SK-N-SH (cell line): ENCODE data around the gene PHKB. TPM values are rescaled to one million over a fixed set of nuclear protein-coding genes. Genes with fewer than 3 reads are reported as not detected.

Source experiments
- CTCF ChIA-PET: fragments of 300-600, 350-600 bp; formaldehyde crosslinking; extraction: SDS; loops from one replicate; lab custom pipeline; 2021; lab: Yijun Ruan, JAX
- POLR2A ChIA-PET: fragments of 350-600 bp; sonication (Branson Sonifier 250); formaldehyde crosslinking; extraction: SDS; loops from one replicate; lab custom pipeline; 2020; ENCODE audit warnings: antibody characterized with exemption, inconsistent platforms; lab: Yijun Ruan, JAX
- DNase-seq: peaks from one replicate; pipeline ENCODE4 v3.0.0; 2012
- H2AFZ ChIP-seq: fragments of 200-600 bp; sonication (generic); 2 replicates; pipeline ENCODE4 v1.8.1; 2016; ENCODE audit warnings: antibody characterized with exemption, mild to moderate bottlenecking, low read depth
- H3F3A ChIP-seq: fragments of 200-600 bp; sonication (generic); replicated peaks from 2 replicates; pipeline ENCODE3; 2016; ENCODE audit warnings: antibody characterized with exemption, mild to moderate bottlenecking; ENCODE audit not compliant: insufficient read depth
- H3K27ac ChIP-seq, 2 experiments: fragments of 200-500 bp in 1 of 2; fragments of 200-600 bp in 1 of 2; sonication (Bioruptor generic) in 1 of 2; sonication (generic), shearing (Covaris generic) in 1 of 2; 2 replicates each; pipeline versions ENCODE4 v1.5.1 to v1.6.1; 2014 to 2016; ENCODE audit warnings: low read depth in 2 of 2, inconsistent platforms in 1 of 2, low read length in 1 of 2, mild to moderate bottlenecking in 1 of 2, mixed read lengths in 1 of 2
- H3K27me3 ChIP-seq: fragments of 200-600 bp; sonication (generic), shearing (Covaris generic); 2 replicates; pipeline ENCODE4 v1.6.1; 2016; ENCODE audit warnings: mixed run types; ENCODE audit not compliant: insufficient read depth
- H3K36me3 ChIP-seq, 2 experiments: fragments of 200-500 bp in 1 of 2; fragments of 200-600 bp in 1 of 2; sonication (Bioruptor generic) in 1 of 2; sonication (generic) in 1 of 2; replicated peaks in 1 of 2; 2 replicates each; pipeline versions ENCODE3 to v1.5.1; 2014 to 2016; ENCODE audit warnings: low read length in 1 of 2, mild to moderate bottlenecking in 1 of 2; ENCODE audit not compliant: insufficient read depth in 2 of 2, control insufficient read depth in 1 of 2
- H3K4me1 ChIP-seq, 2 experiments: fragments of 200-500 bp in 1 of 2; fragments of 200-600 bp in 1 of 2; sonication (Bioruptor generic) in 1 of 2; sonication (generic), shearing (Covaris generic) in 1 of 2; 2 replicates each; pipeline versions ENCODE4 v1.5.1 to v1.6.1; 2014 to 2016; ENCODE audit warnings: low read depth in 1 of 2, low read length in 1 of 2, mixed run types in 1 of 2; ENCODE audit not compliant: insufficient read depth in 2 of 2, control insufficient read depth in 1 of 2
- H3K4me2 ChIP-seq: fragments of 200-600 bp; sonication (generic), shearing (Covaris generic); 2 replicates; pipeline ENCODE4 v1.6.1; 2017; ENCODE audit warnings: mixed run types
- H3K4me3 ChIP-seq, 2 experiments: fragments of 200-500 bp in 1 of 2; fragments of 200-600 bp in 1 of 2; sonication (Bioruptor generic) in 1 of 2; sonication (generic), shearing (Covaris generic) in 1 of 2; 2 replicates each; pipeline versions ENCODE4 v1.5.1 to v1.8.1; 2014 to 2016; ENCODE audit warnings: low read depth in 2 of 2, inconsistent platforms in 1 of 2, low read length in 1 of 2, mild to moderate bottlenecking in 1 of 2, mixed read lengths in 1 of 2, moderate library complexity in 1 of 2
- H3K79me2 ChIP-seq: fragments of 200-600 bp; sonication (generic); 2 replicates; pipeline ENCODE4 v1.8.1; 2017; ENCODE audit warnings: mild to moderate bottlenecking; ENCODE audit not compliant: insufficient read depth
- H3K9ac ChIP-seq: fragments of 200-600 bp; sonication (generic); 2 replicates; pipeline ENCODE4 v1.6.1; 2017; ENCODE audit warnings: mixed run types
- H3K9me2 ChIP-seq: fragments of 200-600 bp; sonication (generic); 2 replicates; pipeline ENCODE4 v1.6.1; 2017; ENCODE audit warnings: mixed run types
- H3K9me3 ChIP-seq: fragments of 200-600 bp; sonication (generic); 2 replicates; pipeline ENCODE4 v1.6.1; 2017; ENCODE audit warnings: mixed run types, mild to moderate bottlenecking, moderate library complexity
- H4K20me1 ChIP-seq: fragments of 200-600 bp; sonication (generic); 2 replicates; pipeline ENCODE4 v1.6.1; 2017; ENCODE audit warnings: mild to moderate bottlenecking, mixed run types; ENCODE audit not compliant: insufficient read depth
- CHD2 ChIP-seq: fragments of 150-350 bp; IDR thresholded peaks from 2 replicates; pipeline ENCODE4 v1.6.1; 2018; ENCODE audit warnings: low read length; ENCODE audit not compliant: partially characterized antibody
- EZH2phosphoT487 ChIP-seq: fragments of 200-600 bp; sonication (generic); IDR thresholded peaks from 2 replicates; pipeline ENCODE4 v1.6.1; 2017; ENCODE audit warnings: low read depth, mixed run types, mild to moderate bottlenecking, antibody characterized with exemption, moderate library complexity, borderline replicate concordance
- FOXJ3 ChIP-seq: sonication (generic); formaldehyde crosslinking; IDR thresholded peaks from 2 replicates; pipeline ENCODE4 v1.5.1; 2020; ENCODE audit warnings: mild to moderate bottlenecking, missing genetic modification reagents
- FOXM1 ChIP-seq: IDR thresholded peaks from 2 replicates; pipeline ENCODE4 v1.4.0; 2012; ENCODE audit warnings: low read depth, mild to moderate bottlenecking
- GATA2 ChIP-seq: sonication (generic); formaldehyde crosslinking; IDR thresholded peaks from 2 replicates; pipeline ENCODE4 v1.5.0; 2020; ENCODE audit warnings: mild to moderate bottlenecking, missing genetic modification reagents
- JUND ChIP-seq: IDR thresholded peaks from 2 replicates; pipeline ENCODE4 v1.4.0; 2012
- MEF2A ChIP-seq: IDR thresholded peaks from 2 replicates; pipeline ENCODE4 v1.4.0; 2012; ENCODE audit warnings: low read depth, borderline replicate concordance
- MXI1 ChIP-seq: IDR thresholded peaks from 2 replicates; pipeline ENCODE4 v1.6.1; 2012; ENCODE audit warnings: mild to moderate bottlenecking, low read depth, low read length, improper control_type of control experiment
- NFIC ChIP-seq: IDR thresholded peaks from 2 replicates; pipeline ENCODE4 v1.4.0; 2012; ENCODE audit warnings: borderline replicate concordance
- RAD21 ChIP-seq: IDR thresholded peaks from 2 replicates; pipeline ENCODE4 v1.6.1; 2012; ENCODE audit warnings: mild to moderate bottlenecking, low read length
- RXRA ChIP-seq: IDR thresholded peaks from 2 replicates; pipeline ENCODE4 v1.4.0; 2012; ENCODE audit warnings: low read depth, mild to moderate bottlenecking, borderline replicate concordance
- SMC3 ChIP-seq: IDR thresholded peaks from 2 replicates; pipeline ENCODE4 v1.6.1; 2012; ENCODE audit warnings: low read depth, low read length, improper control_type of control experiment
- TCF12 ChIP-seq: IDR thresholded peaks from 2 replicates; pipeline ENCODE4 v1.4.0; 2012
- YY1 ChIP-seq: IDR thresholded peaks from 2 replicates; pipeline ENCODE4 v1.4.0; 2012; ENCODE audit warnings: low read depth, mild to moderate bottlenecking
- WGBS: methylation state at CpG from one replicate; pipeline ENCODE4 v1.1.6; 2017; ENCODE audit warnings: low lambda C conversion rate; 5-methylcytosine and 5-hydroxymethylcytosine counted together
- polyA plus RNA-seq, 3 experiments: library from polyadenylated mRNA; depleted of rRNA; stranded (reverse); fragments of >200 nt; gene quantifications; 2 replicates each; pipeline ENCODE4 v1.2.3, GENCODE V29; 2012
- TF ChIP-seq, protein P1 (sequence below): IDR thresholded peaks from 2 replicates; pipeline ENCODE4 v1.4.0; 2012; ENCODE audit warnings: low read depth, borderline replicate concordance
- TF ChIP-seq, protein P2 (sequence below): IDR thresholded peaks from 2 replicates; pipeline ENCODE4 v1.4.0; 2012; ENCODE audit warnings: low read depth, borderline replicate concordance
- TF ChIP-seq, protein P3 (sequence below): fragments of 200-600 bp; sonication (generic); IDR thresholded peaks from 2 replicates; pipeline ENCODE4 v1.6.1; 2017; ENCODE audit warnings: antibody characterized with exemption, mild to moderate bottlenecking, moderate library complexity
- TF ChIP-seq, protein P4 (sequence below): fragments of 150-350 bp; IDR thresholded peaks from 2 replicates; pipeline ENCODE4 v1.6.1; 2016; ENCODE audit warnings: mild to moderate bottlenecking, low read depth, low read length

The PHKB gene
- polyA plus RNA-seq, 1 of the 3 experiments (the other 2 are of a cell fraction), result 20.8 TPM

DNA sequence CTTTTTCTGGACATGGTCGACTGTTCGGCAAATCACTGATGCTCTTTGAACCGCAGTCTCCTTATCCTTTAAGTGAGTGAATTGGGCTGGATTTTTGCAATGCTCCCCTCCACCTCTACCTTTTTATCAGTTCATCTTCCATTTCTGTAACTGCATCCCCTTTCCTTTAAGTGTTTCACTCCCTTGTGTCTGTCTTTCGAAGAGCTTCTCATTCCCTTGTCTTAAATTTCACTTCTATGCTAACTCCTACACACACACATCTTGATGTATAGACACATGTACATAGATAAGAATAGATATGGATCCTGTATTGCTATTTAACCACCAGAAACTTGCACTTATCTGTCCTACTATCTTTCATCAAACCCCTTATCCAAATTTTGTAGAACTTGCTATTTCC is 250.7 kb downstream of the PHKB start:
- no peak overlapping the region for H3K9ac ChIP-seq
- ChIA-PET CTCF (no interaction called here), POLR2A (no interaction called here)
- no peak overlapping the region for H3K27ac ChIP-seq
- 96% methylated on average over 4 of the region's 4 CpGs for WGBS
- no peak overlapping the region for H3K4me3 ChIP-seq
- no peaks in the 10 kb centered on the region for H3K27me3 ChIP-seq
- H3K79me2 ChIP-seq, result no peaks in the 10 kb centered on the region
- no peak for DNase-seq
- no peak overlapping the region for H3K4me2 ChIP-seq
- H3K4me1 ChIP-seq, result peaks cover 0 to 14% of the 10 kb centered on the region in 2 experiments; a peak in 2 of 4 replicates
- no peaks in the 10 kb centered on the region for H3K9me2 ChIP-seq
- no peaks in the 10 kb centered on the region for H3K36me3 ChIP-seq
- H4K20me1 ChIP-seq, result no peaks in the 10 kb centered on the region
- no peak overlapping the region for H2AFZ ChIP-seq
- H3F3A ChIP-seq, result peaks cover 2% of the 10 kb centered on the region
- TF ChIP-seq MEF2A (no peak), RXRA (no peak), FOXJ3 (CRISPR knock-in tag) (no peak), JUND (no peak), TCF12 (no peak), MXI1 (no peak), YY1 (no peak), FOXM1 (no peak), EZH2phosphoT487 (no peak), GATA2 (CRISPR knock-in tag) (no peak), RAD21 (no peak), NFIC (no peak), SMC3 (no peak), CHD2 (no peak)
- TF ChIP-seq, protein P1, sequence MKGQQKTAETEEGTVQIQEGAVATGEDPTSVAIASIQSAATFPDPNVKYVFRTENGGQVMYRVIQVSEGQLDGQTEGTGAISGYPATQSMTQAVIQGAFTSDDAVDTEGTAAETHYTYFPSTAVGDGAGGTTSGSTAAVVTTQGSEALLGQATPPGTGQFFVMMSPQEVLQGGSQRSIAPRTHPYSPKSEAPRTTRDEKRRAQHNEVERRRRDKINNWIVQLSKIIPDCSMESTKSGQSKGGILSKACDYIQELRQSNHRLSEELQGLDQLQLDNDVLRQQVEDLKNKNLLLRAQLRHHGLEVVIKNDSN, result no peak
- TF ChIP-seq, protein P2, sequence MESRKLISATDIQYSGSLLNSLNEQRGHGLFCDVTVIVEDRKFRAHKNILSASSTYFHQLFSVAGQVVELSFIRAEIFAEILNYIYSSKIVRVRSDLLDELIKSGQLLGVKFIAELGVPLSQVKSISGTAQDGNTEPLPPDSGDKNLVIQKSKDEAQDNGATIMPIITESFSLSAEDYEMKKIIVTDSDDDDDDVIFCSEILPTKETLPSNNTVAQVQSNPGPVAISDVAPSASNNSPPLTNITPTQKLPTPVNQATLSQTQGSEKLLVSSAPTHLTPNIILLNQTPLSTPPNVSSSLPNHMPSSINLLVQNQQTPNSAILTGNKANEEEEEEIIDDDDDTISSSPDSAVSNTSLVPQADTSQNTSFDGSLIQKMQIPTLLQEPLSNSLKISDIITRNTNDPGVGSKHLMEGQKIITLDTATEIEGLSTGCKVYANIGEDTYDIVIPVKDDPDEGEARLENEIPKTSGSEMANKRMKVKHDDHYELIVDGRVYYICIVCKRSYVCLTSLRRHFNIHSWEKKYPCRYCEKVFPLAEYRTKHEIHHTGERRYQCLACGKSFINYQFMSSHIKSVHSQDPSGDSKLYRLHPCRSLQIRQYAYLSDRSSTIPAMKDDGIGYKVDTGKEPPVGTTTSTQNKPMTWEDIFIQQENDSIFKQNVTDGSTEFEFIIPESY, result no peak
- TF ChIP-seq, protein P3, sequence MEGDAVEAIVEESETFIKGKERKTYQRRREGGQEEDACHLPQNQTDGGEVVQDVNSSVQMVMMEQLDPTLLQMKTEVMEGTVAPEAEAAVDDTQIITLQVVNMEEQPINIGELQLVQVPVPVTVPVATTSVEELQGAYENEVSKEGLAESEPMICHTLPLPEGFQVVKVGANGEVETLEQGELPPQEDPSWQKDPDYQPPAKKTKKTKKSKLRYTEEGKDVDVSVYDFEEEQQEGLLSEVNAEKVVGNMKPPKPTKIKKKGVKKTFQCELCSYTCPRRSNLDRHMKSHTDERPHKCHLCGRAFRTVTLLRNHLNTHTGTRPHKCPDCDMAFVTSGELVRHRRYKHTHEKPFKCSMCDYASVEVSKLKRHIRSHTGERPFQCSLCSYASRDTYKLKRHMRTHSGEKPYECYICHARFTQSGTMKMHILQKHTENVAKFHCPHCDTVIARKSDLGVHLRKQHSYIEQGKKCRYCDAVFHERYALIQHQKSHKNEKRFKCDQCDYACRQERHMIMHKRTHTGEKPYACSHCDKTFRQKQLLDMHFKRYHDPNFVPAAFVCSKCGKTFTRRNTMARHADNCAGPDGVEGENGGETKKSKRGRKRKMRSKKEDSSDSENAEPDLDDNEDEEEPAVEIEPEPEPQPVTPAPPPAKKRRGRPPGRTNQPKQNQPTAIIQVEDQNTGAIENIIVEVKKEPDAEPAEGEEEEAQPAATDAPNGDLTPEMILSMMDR, result no peak
- TF ChIP-seq, protein P4, sequence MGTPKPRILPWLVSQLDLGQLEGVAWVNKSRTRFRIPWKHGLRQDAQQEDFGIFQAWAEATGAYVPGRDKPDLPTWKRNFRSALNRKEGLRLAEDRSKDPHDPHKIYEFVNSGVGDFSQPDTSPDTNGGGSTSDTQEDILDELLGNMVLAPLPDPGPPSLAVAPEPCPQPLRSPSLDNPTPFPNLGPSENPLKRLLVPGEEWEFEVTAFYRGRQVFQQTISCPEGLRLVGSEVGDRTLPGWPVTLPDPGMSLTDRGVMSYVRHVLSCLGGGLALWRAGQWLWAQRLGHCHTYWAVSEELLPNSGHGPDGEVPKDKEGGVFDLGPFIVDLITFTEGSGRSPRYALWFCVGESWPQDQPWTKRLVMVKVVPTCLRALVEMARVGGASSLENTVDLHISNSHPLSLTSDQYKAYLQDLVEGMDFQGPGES, result no peak
- no peaks in the 10 kb centered on the region for H3K9me3 ChIP-seq
